ENCODE results near the gene ZNF398.

Gene ZNF398

DNA sequence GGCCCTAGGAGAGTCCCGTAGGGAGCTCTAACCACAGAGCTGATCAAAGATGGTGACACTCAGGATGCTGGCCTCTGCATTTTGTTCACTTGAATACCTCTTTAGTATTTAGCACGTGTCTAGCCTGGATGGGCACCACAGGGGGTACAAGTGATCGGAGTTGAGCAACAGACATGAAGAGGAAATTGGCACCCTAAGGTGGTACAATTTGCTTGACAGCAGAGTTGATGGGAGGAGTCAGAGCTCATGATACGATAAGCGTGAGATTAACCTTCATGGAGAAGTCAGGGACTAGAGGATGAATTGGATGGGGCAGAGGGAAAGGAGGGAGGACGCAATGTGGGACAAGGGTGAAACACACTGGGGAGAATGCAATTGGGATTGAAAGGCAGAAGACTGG lies 82.3 kb downstream of the ZNF398 start:
- ChIA-PET POLR2A (interaction anchor here (1.0 kb wide), 1 partner anchor 35 kb away, joined by 3 read pairs; the partner anchor contains the start of gene ZNF282), CTCF (interaction anchor here (1.3 to 1.7 kb wide), 2 partner anchors 32 kb away, joined by 4 to 5 read pairs; partner anchors contain the start of gene ZNF783)
- no peak for DNase-seq (ENCODE audit: low read depth, low spot score)
- H3K4me3 ChIP-seq (ENCODE audit: low read depth, low read length): no peak overlapping the region
- TF ChIP-seq, protein P1, sequence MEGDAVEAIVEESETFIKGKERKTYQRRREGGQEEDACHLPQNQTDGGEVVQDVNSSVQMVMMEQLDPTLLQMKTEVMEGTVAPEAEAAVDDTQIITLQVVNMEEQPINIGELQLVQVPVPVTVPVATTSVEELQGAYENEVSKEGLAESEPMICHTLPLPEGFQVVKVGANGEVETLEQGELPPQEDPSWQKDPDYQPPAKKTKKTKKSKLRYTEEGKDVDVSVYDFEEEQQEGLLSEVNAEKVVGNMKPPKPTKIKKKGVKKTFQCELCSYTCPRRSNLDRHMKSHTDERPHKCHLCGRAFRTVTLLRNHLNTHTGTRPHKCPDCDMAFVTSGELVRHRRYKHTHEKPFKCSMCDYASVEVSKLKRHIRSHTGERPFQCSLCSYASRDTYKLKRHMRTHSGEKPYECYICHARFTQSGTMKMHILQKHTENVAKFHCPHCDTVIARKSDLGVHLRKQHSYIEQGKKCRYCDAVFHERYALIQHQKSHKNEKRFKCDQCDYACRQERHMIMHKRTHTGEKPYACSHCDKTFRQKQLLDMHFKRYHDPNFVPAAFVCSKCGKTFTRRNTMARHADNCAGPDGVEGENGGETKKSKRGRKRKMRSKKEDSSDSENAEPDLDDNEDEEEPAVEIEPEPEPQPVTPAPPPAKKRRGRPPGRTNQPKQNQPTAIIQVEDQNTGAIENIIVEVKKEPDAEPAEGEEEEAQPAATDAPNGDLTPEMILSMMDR (IDR thresholded peaks at IDR 0.05; ENCODE audit: insufficient read depth, low read length, missing control alignments): no peak

DNA sequence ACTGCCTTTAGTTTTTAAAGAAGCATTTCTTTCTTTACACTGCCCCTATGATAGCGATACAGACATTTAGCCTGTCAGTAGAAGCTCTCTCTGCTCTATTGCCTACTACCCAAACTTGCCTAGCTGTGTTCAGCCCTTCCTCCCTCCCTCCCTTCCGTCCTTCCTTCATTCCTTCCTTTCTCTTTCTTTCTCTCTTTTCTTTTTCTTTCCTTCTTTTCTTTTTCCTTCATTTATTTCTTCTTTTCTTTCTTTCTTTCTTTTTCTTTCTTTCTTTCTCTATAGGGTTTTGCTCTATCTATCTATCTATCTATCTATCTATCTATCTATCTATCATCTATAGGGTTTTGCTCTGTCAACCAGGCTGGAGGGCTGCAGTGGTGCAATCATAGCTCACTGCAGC lies 85.1 kb downstream of the ZNF398 start:
- ChIA-PET CTCF (interaction anchor here (1.2 to 1.5 kb wide), 5 partner anchors 10 to 85 kb away, joined by 3 to 6 read pairs (median 5); partner anchors contain the start of genes ZNF282 and ZNF398), POLR2A (no interaction called here)
- no peak for DNase-seq (ENCODE audit: low read depth, low spot score)
- TF ChIP-seq, protein P1 (IDR thresholded peaks at IDR 0.05; ENCODE audit: insufficient read depth, low read length, missing control alignments): no peak
- H3K4me3 ChIP-seq (ENCODE audit: low read depth, low read length): no peak overlapping the region
